Glomerular endothelial cell (primary cell): ENCODE measurements around the gene GSK3A. TPM values are rescaled to one million over a fixed set of nuclear protein-coding genes. Genes with fewer than 3 reads are reported as not detected.

Source experiments
- DNase-seq: peaks from one replicate; pipeline ENCODE4 v3.0.0-alpha.2; 2011; ENCODE audit warnings: low read depth, low spot score; ENCODE audit errors: extremely low read depth
- total RNA-seq: library from RNA; depleted of rRNA; stranded (reverse); fragments of >200 nt; gene quantifications from 2 replicates; pipeline ENCODE4 v1.2.3, GENCODE V29; 2015

GSK3A gene
- 29.1 and 36.5 TPM in 2 replicates for total RNA-seq

GRCh38 chr19:42242512-42243409 lies at the start of gene GSK3A:
Gene GSK3A (minus strand): TSS chr19:42242602. CDS start chr19:42242465, 137 bp downstream.
- DNase-seq, result peak; percentile 92

- DNase-seq, result no peak
Observed at GRCh38 chr19:42291435-42291810, 49.0 kb upstream of the GSK3A start.

GRCh38 chr19:42290523-42291434 lies 48.4 kb upstream of the GSK3A start:
- DNase-seq, result no peak

GRCh38 chr19:42290136-42290522 lies 47.7 kb upstream of the GSK3A start:
- DNase-seq, result no peak

GRCh38 chr19:42289556-42290041 lies 47.2 kb upstream of the GSK3A start:
- DNase-seq, result no peak

GRCh38 chr19:42288881-42289555 lies 46.6 kb upstream of the GSK3A start:
- no peak for DNase-seq

- no peak for DNase-seq
Observed at GRCh38 chr19:42288387-42288786, 46.0 kb upstream of the GSK3A start.

- DNase-seq, result no peak
Observed at GRCh38 chr19:42287827-42288107, 45.4 kb upstream of the GSK3A start.

GRCh38 chr19:42287017-42287826 lies 44.8 kb upstream of the GSK3A start:
- no peak for DNase-seq

- no peak for DNase-seq
Observed at GRCh38 chr19:42286349-42287016, 44.1 kb upstream of the GSK3A start.

- no peak for DNase-seq
Observed at GRCh38 chr19:42285988-42286348, 43.6 kb upstream of the GSK3A start.

GRCh38 chr19:42285541-42285941 lies 43.1 kb upstream of the GSK3A start:
- no peak for DNase-seq

- no peak for DNase-seq
Observed at GRCh38 chr19:42284591-42285341, 42.4 kb upstream of the GSK3A start.

GRCh38 chr19:42284066-42284501 lies 41.7 kb upstream of the GSK3A start:
- no peak for DNase-seq

GRCh38 chr19:42283188-42284065 lies 41.0 kb upstream of the GSK3A start:
- no peak for DNase-seq

- no peak for DNase-seq
Observed at GRCh38 chr19:42282819-42283187, 40.4 kb upstream of the GSK3A start.

GRCh38 chr19:42281827-42282762 lies 39.7 kb upstream of the GSK3A start:
- no peak for DNase-seq
